ENCODE results near the gene TMEM219.
"Not testable (repeated sequence)": the region's sequence is repeated elsewhere in the genome, so short reads cannot be mapped to it uniquely, and the experiment has no call there.

TMEM219 gene

GRCh38 chr16:29950806-29951461 is 10.9 kb upstream of the TMEM219 start:
- no peak for FAIRE-seq
- no peak for DNase-seq (ENCODE audit: low spot score)

- FAIRE-seq (no peak), DNase-seq (ENCODE audit: low spot score) (no peak)
Measured at GRCh38 chr16:29951625-29952365, 10.1 kb upstream of the TMEM219 start.

GRCh38 chr16:29958756-29959155 is 3.1 kb upstream of the TMEM219 start:
- FAIRE-seq (no peak), DNase-seq (ENCODE audit: low spot score) (no peak)

GRCh38 chr16:29959293-29959692 is 2.6 kb upstream of the TMEM219 start:
- no peak for DNase-seq (ENCODE audit: low spot score)
- no peak for FAIRE-seq

GRCh38 chr16:29959821-29960220 is 2.1 kb upstream of the TMEM219 start:
- DNase-seq (ENCODE audit: low spot score); FAIRE-seq: not testable (repeated sequence)

GRCh38 chr16:29961127-29961478 is 776 bp upstream of the TMEM219 start:
- DNase-seq (ENCODE audit: low spot score): no peak
- no peak for FAIRE-seq

- no peak for DNase-seq (ENCODE audit: low spot score)
- no peak for FAIRE-seq
Measured at GRCh38 chr16:29962344-29962994, 590 bp downstream of the TMEM219 start.

- DNase-seq (ENCODE audit: low spot score) (no peak), FAIRE-seq (no peak)
Measured at GRCh38 chr16:29963021-29963743, 1.3 kb downstream of the TMEM219 start.

GRCh38 chr16:29968205-29968604 is 6.3 kb downstream of the TMEM219 start:
- no peak for DNase-seq (ENCODE audit: low spot score)
- no peak for FAIRE-seq

GRCh38 chr16:29971304-29971703 is 9.4 kb downstream of the TMEM219 start:
- no peak for FAIRE-seq

GRCh38 chr16:29972500-29972899 is 10.6 kb downstream of the TMEM219 start:
- no peak for FAIRE-seq
- no peak for DNase-seq (ENCODE audit: low spot score)

More at GRCh38 chr16:29971304-29971703, 9.4 kb downstream of the TMEM219 start:
- no peak for DNase-seq (ENCODE audit: low spot score)

- no peak for DNase-seq (ENCODE audit: low spot score)
- no peak for FAIRE-seq
Measured at GRCh38 chr16:29972992-29973383, 11.1 kb downstream of the TMEM219 start.

- no peak for FAIRE-seq
- peak; percentile 98 for DNase-seq (ENCODE audit: low spot score)
Measured at GRCh38 chr16:29973384-29974246, 11.7 kb downstream of the TMEM219 start, which contains the start of gene TAOK2. TSS of gene TAOK2 (plus strand) at chr16:29973868. CDS start at chr16:29977773, 3,905 bp downstream.

GRCh38 chr16:29974291-29975133 is 12.6 kb downstream of the TMEM219 start:
- peak; percentile 12 for DNase-seq (ENCODE audit: low spot score)
- no peak for FAIRE-seq

GRCh38 chr16:29975134-29975538 is 13.3 kb downstream of the TMEM219 start:
- FAIRE-seq (no peak), DNase-seq (ENCODE audit: low spot score) (no peak)

- no peak for FAIRE-seq
- DNase-seq (ENCODE audit: low spot score): no peak
Measured at GRCh38 chr16:29975811-29976511, 14.1 kb downstream of the TMEM219 start.

- DNase-seq (ENCODE audit: low spot score) (no peak), FAIRE-seq (no peak)
Measured at GRCh38 chr16:29977063-29977825, 15.4 kb downstream of the TMEM219 start.

GRCh38 chr16:29978081-29978480 is 16.2 kb downstream of the TMEM219 start:
- DNase-seq (ENCODE audit: low spot score) (no peak), FAIRE-seq (no peak)

All from urothelium cell line (cell line).